Astrocyte (in vitro differentiated cells and primary cell): ENCODE data around the gene ADGRG6. TPM values are rescaled to one million over a fixed set of nuclear protein-coding genes. Genes with fewer than 3 reads are reported as not detected.

Experiments used
- DNase-seq: peaks from one replicate; pipeline ENCODE4 v3.0.0-alpha.2; 2010; ENCODE audit warnings: low read depth
- FAIRE-seq: peaks from 2 replicates; lab custom pipeline; 2011; peaks lifted over from hg19 to GRCh38; lab: Jason Lieb, UNC
- H2AFZ ChIP-seq: 2 replicates; pipeline ENCODE4 v1.6.0; 2012; ENCODE audit warnings: low read depth, low read length, inconsistent platforms
- H3K27ac ChIP-seq: 2 replicates; pipeline ENCODE4 v1.5.1; 2011; ENCODE audit warnings: low read depth, low read length, inconsistent platforms
- H3K27me3 ChIP-seq: 2 replicates; pipeline ENCODE4 v1.6.0; 2011; ENCODE audit warnings: low read length, inconsistent platforms; ENCODE audit not compliant: insufficient read depth
- H3K36me3 ChIP-seq: 2 replicates; pipeline ENCODE4 v1.5.1; 2011; ENCODE audit warnings: low read length, inconsistent platforms; ENCODE audit not compliant: insufficient read depth
- H3K4me1 ChIP-seq: 2 replicates; pipeline ENCODE4 v1.5.1; 2011; ENCODE audit warnings: low read length, inconsistent platforms; ENCODE audit not compliant: insufficient read depth
- H3K4me2 ChIP-seq: 2 replicates; pipeline ENCODE4 v1.6.0; 2012; ENCODE audit warnings: low read length, inconsistent platforms
- H3K4me3 ChIP-seq: 2 replicates; pipeline ENCODE4 v1.5.1; 2011; ENCODE audit warnings: low read depth, mild to moderate bottlenecking, low read length, inconsistent platforms; ENCODE audit not compliant: insufficient read depth
- H3K79me2 ChIP-seq: 2 replicates; pipeline ENCODE4 v1.6.0; 2012; ENCODE audit warnings: mild to moderate bottlenecking, low read length, inconsistent platforms; ENCODE audit not compliant: insufficient read depth
- H3K9ac ChIP-seq: 2 replicates; pipeline ENCODE4 v1.6.0; 2012; ENCODE audit warnings: mild to moderate bottlenecking, low read length, inconsistent platforms
- H3K9me3 ChIP-seq: 2 replicates; pipeline ENCODE4 v1.5.1; 2012; ENCODE audit warnings: low read depth, mild to moderate bottlenecking, low read length, inconsistent platforms; ENCODE audit not compliant: insufficient read depth
- H4K20me1 ChIP-seq: 2 replicates; pipeline ENCODE4 v1.6.0; 2012; ENCODE audit warnings: low read length, inconsistent platforms; ENCODE audit not compliant: insufficient read depth
- H3K27ac Mint-ChIP-seq: one replicate; pipeline ENCODE4 v1.8.0; 2021; ENCODE audit warnings: mild to moderate bottlenecking, mixed read lengths; ENCODE audit not compliant: unreplicated experiment
- H3K27me3 Mint-ChIP-seq: one replicate; pipeline ENCODE4 v1.8.0; 2021; ENCODE audit warnings: low read depth, mixed read lengths; ENCODE audit not compliant: unreplicated experiment
- H3K36me3 Mint-ChIP-seq: one replicate; pipeline ENCODE4 v1.8.0; 2021; ENCODE audit warnings: low read depth, mixed read lengths; ENCODE audit not compliant: unreplicated experiment
- H3K4me1 Mint-ChIP-seq: one replicate; pipeline ENCODE4 v1.8.0; 2021; ENCODE audit warnings: low read depth, mixed read lengths; ENCODE audit not compliant: unreplicated experiment
- H3K4me3 Mint-ChIP-seq: one replicate; pipeline ENCODE4 v1.8.0; 2021; ENCODE audit warnings: mild to moderate bottlenecking, moderate library complexity, mixed read lengths; ENCODE audit not compliant: unreplicated experiment
- H3K9me3 Mint-ChIP-seq: one replicate; pipeline ENCODE4 v1.8.0; 2021; ENCODE audit warnings: mild to moderate bottlenecking, mixed read lengths; ENCODE audit not compliant: unreplicated experiment
- CTCF ChIP-seq: IDR thresholded peaks from 2 replicates; pipeline ENCODE4 v1.5.1; 2011; ENCODE audit warnings: low read depth, mild to moderate bottlenecking, inconsistent platforms, low read length, moderate library complexity; ENCODE audit not compliant: insufficient read depth
- EZH2 ChIP-seq: IDR thresholded peaks from 2 replicates; pipeline ENCODE4 v1.6.1; 2012; ENCODE audit warnings: mild to moderate bottlenecking, low read length, inconsistent platforms; ENCODE audit not compliant: insufficient read depth
- total RNA-seq: library from RNA; stranded (reverse); gene quantifications from 2 replicates; pipeline ENCODE4 v1.2.1, GENCODE V29; 2021

ADGRG6 gene
- total RNA-seq, 1 donor from 2014 or later = 98.2 TPM

- H3K36me3 ChIP-seq = no peaks in the 10 kb centered on the region
- H3K27me3 ChIP-seq = no peaks in the 10 kb centered on the region
- H2AFZ ChIP-seq = no peak overlapping the region
- H3K9ac ChIP-seq = no peak overlapping the region
- H3K9me3 Mint-ChIP-seq = no peaks in the 10 kb centered on the region
- no peaks in the 10 kb centered on the region for H3K27me3 Mint-ChIP-seq
- no peaks in the 10 kb centered on the region for H3K79me2 ChIP-seq
- H3K4me1 Mint-ChIP-seq = peaks cover 50% of the 10 kb centered on the region
- H3K4me3 ChIP-seq = no peak overlapping the region
- DNase-seq (no peak), FAIRE-seq (no peak)
- peaks cover 5% of the 10 kb centered on the region for H3K36me3 Mint-ChIP-seq
- no peaks in the 10 kb centered on the region for H4K20me1 ChIP-seq
- no peak overlapping the region for H3K4me3 Mint-ChIP-seq
- TF ChIP-seq CTCF = no peak
- no peak for TF ChIP-seq EZH2
- no peaks in the 10 kb centered on the region for H3K9me3 ChIP-seq
- H3K27ac ChIP-seq = peak overlapping the region; percentile 93
- peaks cover 29% of the 10 kb centered on the region for H3K4me1 ChIP-seq
- H3K4me2 ChIP-seq = no peak overlapping the region
- H3K27ac Mint-ChIP-seq = peak overlapping the region; percentile 99
Measured at GRCh38 chr6:142412241-142412640, 110.4 kb downstream of the ADGRG6 start.

GRCh38 chr6:142412658-142413057, 110.9 kb downstream of the ADGRG6 start:
- H3K36me3 ChIP-seq = no peaks in the 10 kb centered on the region
- peak overlapping the region; percentile 52 for H3K4me2 ChIP-seq
- DNase-seq (peak; percentile 16), FAIRE-seq (no peak)
- no peak overlapping the region for H2AFZ ChIP-seq
- peaks cover 33% of the 10 kb centered on the region for H3K4me1 ChIP-seq
- TF ChIP-seq CTCF (no peak), EZH2 (no peak)
- H3K4me3 Mint-ChIP-seq = no peak overlapping the region
- H3K9me3 Mint-ChIP-seq = no peaks in the 10 kb centered on the region
- H3K27ac ChIP-seq = peak overlapping the region; percentile 93
- no peaks in the 10 kb centered on the region for H4K20me1 ChIP-seq
- no peaks in the 10 kb centered on the region for H3K27me3 Mint-ChIP-seq
- peak overlapping the region; percentile 99 for H3K27ac Mint-ChIP-seq
- no peaks in the 10 kb centered on the region for H3K9me3 ChIP-seq
- peaks cover 9% of the 10 kb centered on the region for H3K36me3 Mint-ChIP-seq
- H3K4me1 Mint-ChIP-seq = peaks cover 54% of the 10 kb centered on the region
- no peak overlapping the region for H3K4me3 ChIP-seq
- H3K9ac ChIP-seq = peak overlapping the region; percentile 54
- no peaks in the 10 kb centered on the region for H3K27me3 ChIP-seq
- H3K79me2 ChIP-seq = no peaks in the 10 kb centered on the region

GRCh38 chr6:142413111-142413510, 111.3 kb downstream of the ADGRG6 start:
- Mint-ChIP-seq H3K36me3 (peaks cover 9% of the 10 kb centered on the region), H3K4me3 (no peak overlapping the region), H3K9me3 (no peaks in the 10 kb centered on the region), H3K4me1 (peaks cover 56% of the 10 kb centered on the region), H3K27ac (peak overlapping the region; percentile 99), H3K27me3 (no peaks in the 10 kb centered on the region)
- Histone ChIP-seq H4K20me1 (no peaks in the 10 kb centered on the region), H2AFZ (no peak overlapping the region), H3K9me3 (no peaks in the 10 kb centered on the region), H3K27me3 (no peaks in the 10 kb centered on the region), H3K27ac (peak overlapping the region; percentile 93), H3K79me2 (no peaks in the 10 kb centered on the region), H3K9ac (peak overlapping the region; percentile 54), H3K4me1 (peaks cover 33% of the 10 kb centered on the region), H3K4me3 (peak overlapping the region; percentile 13), H3K4me2 (peak overlapping the region; percentile 52), H3K36me3 (no peaks in the 10 kb centered on the region)
- peak; percentile 79 for DNase-seq
- TF ChIP-seq EZH2 (no peak), CTCF (no peak)
- no peak for FAIRE-seq
